Endothelial cell of umbilical vein (primary cell): ENCODE results near the gene RING1. TPM values are rescaled to one million over a fixed set of nuclear protein-coding genes. Genes with fewer than 3 reads are reported as not detected.

Experiments used
- BruUV-seq: library from RNA; stranded (reverse); fragments of 400-500 nt; replicated peaks from 2 replicates; lab custom pipeline; 2021; lab: Mats Ljungman, UMichigan
- CTCF ChIA-PET: fragments of 300-600, 350-600 bp; sonication (Branson Sonifier 250); formaldehyde crosslinking; loops from one replicate; lab custom pipeline; 2021; ENCODE audit warnings: antibody characterized with exemption, inconsistent platforms; lab: Charles Lee
- POLR2A ChIA-PET: fragments of 300-600, 350-600 bp; sonication (Branson Sonifier 250); formaldehyde crosslinking; loops from one replicate; lab custom pipeline; 2021; ENCODE audit warnings: antibody characterized with exemption, inconsistent platforms; lab: Charles Lee
- DNase-seq: peaks from one replicate; pipeline ENCODE4 v3.0.0-alpha.2; 2011; ENCODE audit warnings: low read depth, low spot score
- FAIRE-seq: peaks from 2 replicates; lab custom pipeline; 2011; peaks lifted over from hg19 to GRCh38; lab: Jason Lieb, UNC
- H2AFZ ChIP-seq: 2 replicates; pipeline ENCODE4 v1.6.0; 2012; ENCODE audit warnings: low read depth, low read length, control low read depth, inconsistent platforms
- H3K27ac ChIP-seq: 2 replicates; pipeline ENCODE4 v1.5.1; 2011; ENCODE audit warnings: low read depth, mild to moderate bottlenecking, control low read depth, low read length, moderate library complexity; ENCODE audit not compliant: insufficient read depth
- H3K27me3 ChIP-seq, 2 experiments: 2 replicates each; pipeline versions ENCODE4 v1.6.0 to v1.6.1; 2011; ENCODE audit warnings: low read length in 2 of 2, mixed read lengths in 1 of 2; ENCODE audit not compliant: control insufficient read depth in 2 of 2, insufficient read depth in 2 of 2
- H3K36me3 ChIP-seq, 2 experiments: 2 replicates in 1 of 2; 3 replicates in 1 of 2; pipeline ENCODE4 v1.5.1; 2011; ENCODE audit warnings: low read length in 2 of 2, mild to moderate bottlenecking in 1 of 2, moderate library complexity in 1 of 2; ENCODE audit not compliant: control insufficient read depth in 2 of 2, insufficient read depth in 2 of 2; ENCODE audit errors: extremely low read depth in 1 of 2
- H3K4me1 ChIP-seq: 3 replicates; pipeline ENCODE4 v1.5.1; 2011; ENCODE audit warnings: mild to moderate bottlenecking, low read length; ENCODE audit not compliant: control insufficient read depth, insufficient read depth; ENCODE audit errors: extremely low read depth
- H3K4me2 ChIP-seq: 2 replicates; pipeline ENCODE4 v1.6.1; 2011; ENCODE audit warnings: low read length, control low read depth, mixed read lengths; ENCODE audit not compliant: insufficient read depth
- H3K4me3 ChIP-seq, 3 experiments: fragments of 200-600 bp in 1 of 3; sonication (generic), shearing (Covaris generic) in 1 of 3; replicated peaks in 1 of 3; 2 replicates each; pipeline ENCODE4 v1.5.1; 2011 to 2016; ENCODE audit warnings: control low read depth in 3 of 3, low read length in 3 of 3, mild to moderate bottlenecking in 2 of 3, inconsistent platforms in 1 of 3, low read depth in 1 of 3, moderate library complexity in 1 of 3; ENCODE audit not compliant: insufficient read depth in 1 of 3
- H3K79me2 ChIP-seq: 2 replicates; pipeline ENCODE4 v1.6.0; 2012; ENCODE audit warnings: low read length, inconsistent platforms; ENCODE audit not compliant: control insufficient read depth, insufficient read depth
- H3K9ac ChIP-seq: replicated peaks from 2 replicates; pipeline ENCODE3; 2011; ENCODE audit warnings: low read length, control low read depth; ENCODE audit not compliant: insufficient read depth; ENCODE audit errors: extremely low read depth
- H3K9me1 ChIP-seq: replicated peaks from 3 replicates; pipeline ENCODE4 v1.6.0; 2011; ENCODE audit warnings: mild to moderate bottlenecking, low read length; ENCODE audit not compliant: control insufficient read depth, insufficient read depth; ENCODE audit errors: extremely low read depth
- H3K9me3 ChIP-seq: replicated peaks from 2 replicates; pipeline ENCODE4 v1.5.1; 2012; ENCODE audit warnings: low read length, inconsistent platforms; ENCODE audit not compliant: control insufficient read depth, insufficient read depth
- H4K20me1 ChIP-seq: replicated peaks from 2 replicates; pipeline ENCODE3; 2011; ENCODE audit warnings: mild to moderate bottlenecking, low read length; ENCODE audit not compliant: control insufficient read depth, insufficient read depth; ENCODE audit errors: extremely low read depth
- EZH2 ChIP-seq: IDR thresholded peaks from 2 replicates; pipeline ENCODE4 v1.6.1; 2012; ENCODE audit warnings: borderline replicate concordance, low read depth, mild to moderate bottlenecking, moderate library complexity, low read length, inconsistent platforms; ENCODE audit not compliant: severe bottlenecking
- FOS ChIP-seq: IDR thresholded peaks from 2 replicates; pipeline ENCODE4 v1.6.1; 2011; ENCODE audit warnings: mild to moderate bottlenecking, low read length, moderate library complexity, borderline replicate concordance; ENCODE audit not compliant: insufficient read depth
- GATA2 ChIP-seq: IDR thresholded peaks from 2 replicates; pipeline ENCODE4 v1.7.0; 2011; ENCODE audit warnings: low read depth, mild to moderate bottlenecking, moderate library complexity, mixed read lengths, low read length; ENCODE audit not compliant: insufficient read length, insufficient read depth
- JUN ChIP-seq: IDR thresholded peaks from 2 replicates; pipeline ENCODE4 v1.6.1; 2011; ENCODE audit warnings: borderline replicate concordance, low read depth; ENCODE audit not compliant: insufficient read length, insufficient read depth
- MYC ChIP-seq: IDR thresholded peaks from one replicate; pipeline ENCODE4 v1.6.1; 2011; ENCODE audit warnings: mild to moderate bottlenecking, low read depth, low read length
- POLR2A ChIP-seq: IDR thresholded peaks from 2 replicates; pipeline ENCODE4 v1.6.1; 2012; ENCODE audit warnings: low read depth, mild to moderate bottlenecking, control low read depth, low read length
- POLR2AphosphoS5 ChIP-seq: IDR thresholded peaks from 2 replicates; pipeline ENCODE4 v1.6.1; 2012; ENCODE audit warnings: low read depth, mild to moderate bottlenecking, control low read depth, low read length, moderate library complexity; ENCODE audit not compliant: insufficient read depth
- dilution Hi-C: fragments of 300-500 bp; cut with MboI; formaldehyde crosslinking; loops from one replicate; pipeline ENCODE4 v1.15.0; 2019; ENCODE audit warnings: low sequenced_read_pairs; ENCODE audit not compliant: extremely low pct_ligation_motif_present
- intact Hi-C: fragments of 100-400 bp; cut with micrococcal nuclease; formaldehyde crosslinking; loops from one replicate; pipeline ENCODE4 v1.10.0; 2022
- polyA plus RNA-seq, 4 experiments: library from polyadenylated mRNA; depleted of rRNA in 3 of 4; stranded (reverse) in 3 of 4; unstranded in 1 of 4; fragments of >200 nt; gene quantifications; 2 replicates each; pipeline versions ENCODE4 v1.2.1 to v1.2.3, GENCODE V29; 2011 to 2012; ENCODE audit warnings: missing spikeins in 1 of 4
- total RNA-seq: library from RNA; stranded (reverse); gene quantifications from 2 replicates; pipeline ENCODE4 v1.2.3, GENCODE V29; 2021
- TF ChIP-seq, protein P1 (sequence below), 2 donors: IDR thresholded peaks; 1 replicate in 1 of 2; 2 replicates in 1 of 2; pipeline ENCODE4 v1.5.1; 2011; ENCODE audit warnings: low read length in 2 of 2, mild to moderate bottlenecking in 2 of 2, moderate library complexity in 2 of 2, control low read depth in 1 of 2, inconsistent platforms in 1 of 2, low read depth in 1 of 2; ENCODE audit not compliant: insufficient read depth in 1 of 2; ENCODE audit errors: extremely low read depth in 1 of 2
- TF ChIP-seq, protein P2 (sequence below): IDR thresholded peaks from 2 replicates; pipeline ENCODE4 v1.6.1; 2011; ENCODE audit not compliant: insufficient read depth, insufficient read length

Gene RING1
- total and polyA plus RNA-seq, 2 donors (not counting 3 experiments of a cell fraction or from before 2014, with no cell fraction given): 26.8 to 27.9 TPM

DNA sequence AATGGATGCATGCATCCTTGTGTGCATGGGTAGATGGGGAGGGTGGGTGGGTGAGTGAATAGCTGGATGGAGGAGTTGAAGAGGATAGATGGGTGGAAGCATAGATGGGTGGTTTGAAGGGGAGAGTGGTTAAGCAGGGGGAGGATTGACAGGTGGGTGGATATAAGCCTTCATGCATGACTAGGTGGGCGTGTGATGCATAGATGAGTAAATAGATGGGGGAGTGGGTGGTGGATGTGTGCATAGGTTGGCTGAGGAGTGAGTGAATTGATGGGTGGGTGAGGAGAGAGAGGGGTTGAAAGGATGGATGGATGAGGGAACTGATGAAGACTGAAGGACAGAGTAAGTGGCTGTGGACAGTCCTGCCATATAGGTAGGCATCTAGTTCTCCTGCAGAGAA is 20.5 kb upstream of the RING1 start:
- no peak for FAIRE-seq
- Histone ChIP-seq H3K36me3 (no peaks in the 10 kb centered on the region), H3K4me1 (peaks cover 11% of the 10 kb centered on the region), H3K9me3 (no peaks in the 10 kb centered on the region), H3K9me1 (no peaks in the 10 kb centered on the region), H3K27ac (no peak overlapping the region), H3K9ac (no peak overlapping the region), H4K20me1 (no peaks in the 10 kb centered on the region), H3K79me2 (no peaks in the 10 kb centered on the region), H3K4me2 (no peak overlapping the region), H2AFZ (no peak overlapping the region), H3K4me3 (no peak overlapping the region), H3K27me3 (peaks cover 20 to 28% of the 10 kb centered on the region in 2 experiments)
- CTCF ChIA-PET: interaction anchor here (1.0 kb wide), 1 partner anchor 10 kb away, joined by 3 read pairs; no protein-coding TSS in a partner anchor
- intact Hi-C loops: no loop called here
- dilution Hi-C loops: no loop called here
- DNase-seq: no peak
- POLR2A ChIA-PET: no interaction called here
- TF ChIP-seq, protein P1, sequence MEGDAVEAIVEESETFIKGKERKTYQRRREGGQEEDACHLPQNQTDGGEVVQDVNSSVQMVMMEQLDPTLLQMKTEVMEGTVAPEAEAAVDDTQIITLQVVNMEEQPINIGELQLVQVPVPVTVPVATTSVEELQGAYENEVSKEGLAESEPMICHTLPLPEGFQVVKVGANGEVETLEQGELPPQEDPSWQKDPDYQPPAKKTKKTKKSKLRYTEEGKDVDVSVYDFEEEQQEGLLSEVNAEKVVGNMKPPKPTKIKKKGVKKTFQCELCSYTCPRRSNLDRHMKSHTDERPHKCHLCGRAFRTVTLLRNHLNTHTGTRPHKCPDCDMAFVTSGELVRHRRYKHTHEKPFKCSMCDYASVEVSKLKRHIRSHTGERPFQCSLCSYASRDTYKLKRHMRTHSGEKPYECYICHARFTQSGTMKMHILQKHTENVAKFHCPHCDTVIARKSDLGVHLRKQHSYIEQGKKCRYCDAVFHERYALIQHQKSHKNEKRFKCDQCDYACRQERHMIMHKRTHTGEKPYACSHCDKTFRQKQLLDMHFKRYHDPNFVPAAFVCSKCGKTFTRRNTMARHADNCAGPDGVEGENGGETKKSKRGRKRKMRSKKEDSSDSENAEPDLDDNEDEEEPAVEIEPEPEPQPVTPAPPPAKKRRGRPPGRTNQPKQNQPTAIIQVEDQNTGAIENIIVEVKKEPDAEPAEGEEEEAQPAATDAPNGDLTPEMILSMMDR (IDR thresholded peaks at IDR 0.05; ENCODE audit: extremely low read depth in 1 of 2, insufficient read depth in 1 of 2, low read depth in 1 of 2, low read length in 2 of 2): no peak
- TF ChIP-seq FOS: no peak
- TF ChIP-seq MYC: no peak
- no peak for TF ChIP-seq POLR2AphosphoS5
- no peak for TF ChIP-seq EZH2
- TF ChIP-seq, protein P2, sequence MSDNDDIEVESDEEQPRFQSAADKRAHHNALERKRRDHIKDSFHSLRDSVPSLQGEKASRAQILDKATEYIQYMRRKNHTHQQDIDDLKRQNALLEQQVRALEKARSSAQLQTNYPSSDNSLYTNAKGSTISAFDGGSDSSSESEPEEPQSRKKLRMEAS: no peak
- TF ChIP-seq GATA2: no peak
- no peak for TF ChIP-seq JUN
- TF ChIP-seq POLR2A: no peak
- no TSS peak for BruUV-seq
